ENCODE measurements around the gene DLG2. TPM values are rescaled to one million over a fixed set of nuclear protein-coding genes. Genes with fewer than 3 reads are reported as not detected.
"Not testable (repeated sequence)": the region's sequence is repeated elsewhere in the genome, so short reads cannot be mapped to it uniquely, and the experiment has no call there.

Gene DLG2
- total and polyA plus RNA-seq, 3 experiments from 2014 or later = 0.81 to 1.5 (median 1.3) TPM

DNA sequence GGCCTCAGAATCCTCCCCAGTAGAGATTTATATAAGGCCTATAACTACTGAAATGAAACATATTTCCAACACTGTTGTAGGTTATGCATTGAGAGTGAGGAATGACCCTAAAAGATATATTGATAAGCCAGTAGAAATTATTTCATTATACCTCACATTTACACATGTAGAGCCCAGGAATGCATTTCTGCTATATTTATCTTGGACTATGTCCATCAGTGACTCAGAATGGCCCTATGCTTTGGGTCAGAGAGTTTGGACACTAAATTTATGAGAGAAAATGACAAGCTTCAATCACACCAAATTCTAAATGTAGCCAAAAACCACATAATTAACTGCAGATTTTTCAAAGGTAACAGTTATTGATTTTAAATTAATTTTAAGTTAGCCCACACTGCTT lies 761.9 kb downstream of the DLG2 start:
- no peaks in the 10 kb centered on the region for H3K36me3 ChIP-seq (ENCODE audit: insufficient read depth, low read length)
- H3K9me3 ChIP-seq (ENCODE audit: low read length) = no peaks in the 10 kb centered on the region
- Mint-ChIP-seq H3K4me3 (no peak overlapping the region), H3K27me3 (no peaks in the 10 kb centered on the region), H3K9me3 (peaks cover 9 to 43% (median 24%) of the 10 kb centered on the region in 5 donors), H3K27ac (no peak overlapping the region), H3K4me1 (no peaks in the 10 kb centered on the region), H3K36me3 (no peaks in the 10 kb centered on the region)
- no peak overlapping the region for H3K27ac ChIP-seq (ENCODE audit: low read depth, low read length)
- no peak overlapping the region for H3K4me3 ChIP-seq (ENCODE audit: low read length)
- no peaks in the 10 kb centered on the region for H3K27me3 ChIP-seq (ENCODE audit: insufficient read depth, low read length, poor library complexity, severe bottlenecking)
- POLR2A ChIA-PET = no interaction called here
- H3K4me1 ChIP-seq (ENCODE audit: insufficient read depth, low read length) = no peaks in the 10 kb centered on the region
- no peak for DNase-seq
- CTCF ChIA-PET = no interaction called here

DNA sequence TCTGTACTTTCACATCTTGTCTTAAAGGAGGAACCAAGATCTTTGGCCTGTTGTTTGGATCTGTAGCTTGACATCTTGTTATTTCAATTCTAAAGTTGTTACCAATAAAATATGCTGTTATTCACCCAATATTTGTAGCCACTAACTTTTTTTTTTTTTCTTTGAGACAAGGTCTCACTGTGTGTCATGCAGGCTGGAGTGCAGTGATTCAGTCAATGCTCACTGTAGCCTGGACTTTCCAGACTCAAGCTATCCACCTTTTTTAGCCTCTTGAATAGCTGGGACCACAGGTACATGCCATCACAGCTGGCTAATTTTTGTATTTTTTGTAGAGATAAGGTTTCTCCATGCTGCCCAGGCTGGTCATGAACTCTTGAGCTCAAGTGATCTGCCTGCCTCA lies 769.4 kb downstream of the DLG2 start:
- Histone ChIP-seq H3K27me3 (ENCODE audit: insufficient read depth, low read length, poor library complexity, severe bottlenecking) (no peaks in the 10 kb centered on the region), H3K4me3 (ENCODE audit: low read length) (no peak overlapping the region), H3K9me3 (ENCODE audit: low read length) (no peaks in the 10 kb centered on the region), H3K27ac (ENCODE audit: low read depth, low read length) (no peak overlapping the region), H3K4me1 (ENCODE audit: insufficient read depth, low read length) (no peaks in the 10 kb centered on the region), H3K36me3 (ENCODE audit: insufficient read depth, low read length) (no peaks in the 10 kb centered on the region)
- POLR2A ChIA-PET = no interaction called here
- Mint-ChIP-seq H3K36me3 (no peaks in the 10 kb centered on the region), H3K27me3 (no peaks in the 10 kb centered on the region), H3K9me3 (peaks cover 0 to 33% (median 18%) of the 10 kb centered on the region in 5 donors), H3K4me1 (no peaks in the 10 kb centered on the region), H3K4me3 (no peak overlapping the region), H3K27ac (no peak overlapping the region)
- CTCF ChIA-PET = no interaction called here
- no peak for DNase-seq

DNA sequence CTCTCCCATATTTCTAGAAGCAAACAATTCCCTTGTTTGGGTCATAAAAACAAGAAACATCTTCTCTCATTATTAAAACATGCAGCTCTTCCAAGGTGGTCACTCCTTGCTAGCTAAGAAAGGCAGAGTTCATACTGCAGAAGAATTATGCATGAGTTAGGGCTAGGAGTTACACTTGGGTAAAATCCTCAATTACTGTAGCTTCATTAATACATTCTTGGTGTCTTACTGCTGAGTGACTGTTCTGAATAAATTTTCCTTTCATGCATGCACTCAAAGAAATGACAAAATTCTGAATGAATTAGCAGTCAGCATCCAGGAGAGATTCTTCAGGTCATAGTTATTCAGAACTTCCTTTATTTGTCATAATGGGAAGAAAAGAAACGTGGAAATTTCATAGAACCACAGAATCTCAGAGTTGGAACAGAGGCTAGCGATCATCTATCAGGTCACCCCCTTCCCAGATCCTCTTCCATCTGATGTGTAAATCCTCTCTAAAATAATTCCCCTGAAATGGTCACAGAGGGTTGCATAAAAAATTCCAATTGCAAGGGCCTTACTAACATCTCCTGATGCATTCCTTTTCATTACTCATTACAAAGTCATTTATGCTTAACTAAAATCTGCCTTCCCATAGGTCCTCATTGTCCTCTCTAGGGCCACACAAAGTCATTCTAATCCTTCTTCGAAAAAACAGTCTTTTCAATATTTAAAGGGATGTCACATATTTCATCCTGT lies 771.5 kb downstream of the DLG2 start:
- no peak for DNase-seq
- H3K36me3 ChIP-seq (ENCODE audit: insufficient read depth, low read length) = no peaks in the 10 kb centered on the region
- H3K4me3 ChIP-seq (ENCODE audit: low read length) = no peak overlapping the region
- no peaks in the 10 kb centered on the region for H3K27me3 ChIP-seq (ENCODE audit: insufficient read depth, low read length, poor library complexity, severe bottlenecking)
- no peaks in the 10 kb centered on the region for H3K36me3 Mint-ChIP-seq
- POLR2A ChIA-PET = no interaction called here
- no peak overlapping the region for H3K27ac ChIP-seq (ENCODE audit: low read depth, low read length)
- no peaks in the 10 kb centered on the region for H3K4me1 Mint-ChIP-seq
- H3K27ac Mint-ChIP-seq = no peak overlapping the region
- H3K9me3 ChIP-seq (ENCODE audit: low read length) = no peaks in the 10 kb centered on the region
- no peaks in the 10 kb centered on the region for H3K4me1 ChIP-seq (ENCODE audit: insufficient read depth, low read length)
- H3K27me3 Mint-ChIP-seq = no peaks in the 10 kb centered on the region
- CTCF ChIA-PET = no interaction called here
- H3K4me3 Mint-ChIP-seq = no peak overlapping the region
- peaks cover 3 to 30% (median 18%) of the 10 kb centered on the region in 5 donors for H3K9me3 Mint-ChIP-seq

DNA sequence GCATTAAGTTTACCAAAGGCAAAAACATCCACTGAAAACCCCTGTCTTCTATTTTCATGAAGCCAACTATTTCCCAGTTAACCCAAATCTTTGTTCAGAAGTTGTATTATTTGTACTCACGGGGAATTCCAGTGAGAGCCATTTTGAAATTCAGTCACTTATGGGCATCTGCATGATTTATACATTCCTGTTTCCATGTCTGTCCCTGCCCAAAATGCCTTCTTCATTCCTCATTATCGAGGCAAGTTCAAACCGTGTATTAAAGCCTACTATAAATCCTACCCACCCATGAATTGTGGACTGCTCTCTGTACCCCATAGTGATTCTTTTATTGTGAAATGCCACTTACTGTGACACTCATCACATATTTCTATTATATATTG lies 772.7 kb downstream of the DLG2 start:
- Histone ChIP-seq H3K27ac (ENCODE audit: low read depth, low read length) (no peak overlapping the region), H3K4me1 (ENCODE audit: insufficient read depth, low read length) (no peaks in the 10 kb centered on the region), H3K9me3 (ENCODE audit: low read length) (no peaks in the 10 kb centered on the region), H3K4me3 (ENCODE audit: low read length) (no peak overlapping the region), H3K36me3 (ENCODE audit: insufficient read depth, low read length) (no peaks in the 10 kb centered on the region), H3K27me3 (ENCODE audit: insufficient read depth, low read length, poor library complexity, severe bottlenecking) (no peaks in the 10 kb centered on the region)
- H3K27ac Mint-ChIP-seq = no peak overlapping the region
- H3K9me3 Mint-ChIP-seq = peaks cover 4 to 27% (median 14%) of the 10 kb centered on the region in 5 donors
- H3K4me1 Mint-ChIP-seq = no peaks in the 10 kb centered on the region
- POLR2A ChIA-PET = no interaction called here
- no peak overlapping the region for H3K4me3 Mint-ChIP-seq
- H3K27me3 Mint-ChIP-seq = no peaks in the 10 kb centered on the region
- H3K36me3 Mint-ChIP-seq = no peaks in the 10 kb centered on the region
- DNase-seq = no peak
- CTCF ChIA-PET = no interaction called here

DNA sequence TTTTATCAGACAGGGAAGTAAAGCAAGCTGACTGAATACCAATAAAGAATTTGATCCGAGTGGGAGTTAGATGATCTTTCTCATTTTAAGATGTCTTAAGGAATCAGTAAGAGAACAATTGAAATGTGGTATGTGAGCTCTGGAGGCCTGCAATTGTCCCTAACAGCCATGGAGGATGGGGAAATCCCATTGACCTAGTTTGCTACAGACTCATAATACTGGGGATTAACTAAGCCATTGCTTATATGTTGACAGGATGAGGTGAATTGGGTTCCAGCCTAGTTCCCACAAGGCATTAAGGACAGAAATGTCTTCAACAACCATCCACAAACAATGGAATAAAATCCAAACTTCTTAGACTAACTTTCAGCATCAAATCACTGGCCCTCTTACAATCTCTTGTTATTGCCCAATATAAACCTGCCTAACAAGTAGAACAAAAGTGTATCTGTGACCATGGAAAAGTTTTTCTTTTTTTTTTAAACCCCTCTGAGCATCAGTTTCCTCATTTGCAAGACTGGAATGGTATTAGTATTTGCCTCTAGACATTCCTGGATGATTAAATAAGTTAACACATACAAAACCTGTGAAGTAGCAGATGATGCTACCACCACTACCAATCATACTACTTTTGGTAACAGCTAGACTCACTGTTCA lies 773.2 kb downstream of the DLG2 start:
- no peaks in the 10 kb centered on the region for H3K9me3 ChIP-seq (ENCODE audit: low read length)
- H3K4me3 ChIP-seq (ENCODE audit: low read length) = no peak overlapping the region
- H3K4me1 ChIP-seq (ENCODE audit: insufficient read depth, low read length) = no peaks in the 10 kb centered on the region
- Mint-ChIP-seq H3K27ac (no peak overlapping the region), H3K9me3 (peaks cover 4 to 27% (median 14%) of the 10 kb centered on the region in 5 donors), H3K4me1 (no peaks in the 10 kb centered on the region), H3K36me3 (no peaks in the 10 kb centered on the region), H3K4me3 (no peak overlapping the region), H3K27me3 (no peaks in the 10 kb centered on the region)
- no peak for DNase-seq
- H3K27me3 ChIP-seq (ENCODE audit: insufficient read depth, low read length, poor library complexity, severe bottlenecking) = no peaks in the 10 kb centered on the region
- H3K36me3 ChIP-seq (ENCODE audit: insufficient read depth, low read length) = no peaks in the 10 kb centered on the region
- ChIA-PET CTCF (no interaction called here), POLR2A (no interaction called here)
- no peak overlapping the region for H3K27ac ChIP-seq (ENCODE audit: low read depth, low read length)

DNA sequence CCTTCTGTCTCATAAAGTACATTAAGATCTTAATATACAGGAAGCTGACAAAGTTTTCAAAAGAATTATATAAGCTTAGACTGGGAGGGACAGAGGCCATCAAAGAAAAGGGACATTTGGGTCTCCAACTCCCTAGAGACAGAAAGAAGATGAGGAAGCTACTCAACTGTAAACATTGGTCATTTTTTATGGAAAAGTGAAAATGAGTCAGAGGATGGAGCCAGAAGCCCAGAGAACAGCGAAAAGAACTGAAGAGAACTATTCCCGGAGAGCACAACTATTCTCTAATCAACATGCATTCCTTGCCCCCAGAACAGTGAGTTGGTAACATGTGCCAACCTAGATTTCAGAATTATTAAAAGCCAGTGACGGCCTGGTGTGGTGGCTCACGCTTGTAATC lies 779.3 kb downstream of the DLG2 start:
- CTCF ChIA-PET = no interaction called here
- no peak overlapping the region for H3K4me3 Mint-ChIP-seq

DNA sequence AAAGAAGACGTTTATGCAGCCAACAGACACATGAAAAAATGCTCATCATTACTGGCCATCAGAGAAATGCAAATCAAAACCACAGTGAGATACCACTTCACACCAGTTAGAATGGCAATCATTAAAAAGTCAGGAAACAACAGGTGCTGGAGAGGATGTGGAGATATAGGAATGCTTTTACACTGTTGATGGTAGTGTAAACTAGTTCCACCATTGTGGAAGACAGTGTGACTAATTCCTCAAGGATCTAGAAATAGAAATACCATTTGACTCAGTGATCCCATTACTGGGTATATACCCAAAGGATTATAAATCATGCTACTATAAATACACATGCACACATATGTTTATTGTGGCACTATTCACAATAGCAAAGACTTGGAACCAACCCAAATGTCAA lies 786.9 kb downstream of the DLG2 start:
- H3K27ac ChIP-seq (ENCODE audit: low read depth, low read length); CTCF ChIA-PET; DNase-seq; H3K27me3 ChIP-seq (ENCODE audit: insufficient read depth, low read length, poor library complexity, severe bottlenecking); H3K36me3 Mint-ChIP-seq; H3K4me3 Mint-ChIP-seq; H3K27ac Mint-ChIP-seq; H3K27me3 Mint-ChIP-seq; H3K4me1 ChIP-seq (ENCODE audit: insufficient read depth, low read length); H3K4me1 Mint-ChIP-seq; H3K36me3 ChIP-seq (ENCODE audit: insufficient read depth, low read length); H3K4me3 ChIP-seq (ENCODE audit: low read length); POLR2A ChIA-PET; H3K9me3 ChIP-seq (ENCODE audit: low read length): not testable (repeated sequence)
- H3K9me3 Mint-ChIP-seq = peaks cover 14 to 47% (median 24%) of the 10 kb centered on the region in 5 donors

More for the DNA sequence above, 779.3 kb downstream of the DLG2 start:
- H3K27me3 Mint-ChIP-seq = no peaks in the 10 kb centered on the region
- no peak overlapping the region for H3K27ac Mint-ChIP-seq
- POLR2A ChIA-PET = no interaction called here
- peaks cover 14 to 35% (median 17%) of the 10 kb centered on the region in 5 donors for H3K9me3 Mint-ChIP-seq
- Histone ChIP-seq H3K27ac (ENCODE audit: low read depth, low read length) (no peak overlapping the region), H3K9me3 (ENCODE audit: low read length) (no peaks in the 10 kb centered on the region), H3K4me1 (ENCODE audit: insufficient read depth, low read length) (no peaks in the 10 kb centered on the region), H3K4me3 (ENCODE audit: low read length) (no peak overlapping the region), H3K27me3 (ENCODE audit: insufficient read depth, low read length, poor library complexity, severe bottlenecking) (no peaks in the 10 kb centered on the region), H3K36me3 (ENCODE audit: insufficient read depth, low read length) (no peaks in the 10 kb centered on the region)
- no peak for DNase-seq
- H3K4me1 Mint-ChIP-seq = no peaks in the 10 kb centered on the region
- H3K36me3 Mint-ChIP-seq = no peaks in the 10 kb centered on the region

DNA sequence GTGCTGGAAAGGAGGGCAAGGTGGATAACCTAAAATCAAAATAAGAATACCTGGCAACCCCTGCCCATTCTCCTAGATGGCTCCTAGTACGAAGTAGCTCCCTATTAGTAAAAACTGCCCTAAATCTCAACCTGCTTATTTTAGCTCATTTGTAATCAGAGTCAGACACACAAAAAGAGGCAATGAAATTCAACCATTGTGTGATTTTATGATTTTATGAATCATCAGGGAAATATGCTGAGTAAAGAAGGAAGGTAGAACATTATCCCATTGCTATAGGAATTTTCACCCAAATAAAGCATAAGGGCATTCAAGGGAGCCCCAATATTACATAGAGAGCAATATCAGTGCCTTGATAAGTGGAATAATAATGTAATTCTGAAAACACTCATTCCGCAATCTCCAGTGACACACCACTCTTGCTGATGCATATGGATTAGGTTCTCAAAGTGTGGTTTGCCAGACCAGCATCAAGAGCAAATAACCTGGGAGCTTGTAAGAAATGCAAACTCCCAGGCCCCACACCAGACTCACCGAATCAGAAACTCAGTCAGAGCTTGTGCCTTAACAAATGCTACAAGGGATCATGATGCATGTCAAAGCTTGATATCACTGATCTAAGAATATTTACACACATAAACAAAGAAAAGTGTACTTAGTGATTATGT lies 789.6 kb downstream of the DLG2 start:
- H3K27me3 Mint-ChIP-seq = no peaks in the 10 kb centered on the region
- peaks cover 16 to 46% (median 23%) of the 10 kb centered on the region in 5 donors for H3K9me3 Mint-ChIP-seq
- no peaks in the 10 kb centered on the region for H3K36me3 Mint-ChIP-seq
- no peaks in the 10 kb centered on the region for H3K4me1 Mint-ChIP-seq
- H3K27ac ChIP-seq (ENCODE audit: low read depth, low read length) = no peak overlapping the region
- H3K4me1 ChIP-seq (ENCODE audit: insufficient read depth, low read length) = no peaks in the 10 kb centered on the region
- no peak overlapping the region for H3K27ac Mint-ChIP-seq
- H3K36me3 ChIP-seq (ENCODE audit: insufficient read depth, low read length) = no peaks in the 10 kb centered on the region
- H3K9me3 ChIP-seq (ENCODE audit: low read length) = no peaks in the 10 kb centered on the region
- ChIA-PET CTCF (no interaction called here), POLR2A (no interaction called here)
- H3K4me3 ChIP-seq (ENCODE audit: low read length) = no peak overlapping the region
- no peak for DNase-seq
- no peaks in the 10 kb centered on the region for H3K27me3 ChIP-seq (ENCODE audit: insufficient read depth, low read length, poor library complexity, severe bottlenecking)
- H3K4me3 Mint-ChIP-seq = no peak overlapping the region
